C4-2B (cell line): ENCODE results near the gene TRIM52.

Experiments used
- ZFX ChIP-seq: fragments of 450-650 bp; IDR thresholded peaks from 2 replicates; pipeline ENCODE4 v1.6.1; 2017
- TF ChIP-seq, protein P1 (sequence below): fragments of 450-650 bp; conservative IDR thresholded peaks from 2 replicates; pipeline ENCODE4 v1.5.1; 2017; ENCODE audit warnings: mild to moderate bottlenecking

DNA sequence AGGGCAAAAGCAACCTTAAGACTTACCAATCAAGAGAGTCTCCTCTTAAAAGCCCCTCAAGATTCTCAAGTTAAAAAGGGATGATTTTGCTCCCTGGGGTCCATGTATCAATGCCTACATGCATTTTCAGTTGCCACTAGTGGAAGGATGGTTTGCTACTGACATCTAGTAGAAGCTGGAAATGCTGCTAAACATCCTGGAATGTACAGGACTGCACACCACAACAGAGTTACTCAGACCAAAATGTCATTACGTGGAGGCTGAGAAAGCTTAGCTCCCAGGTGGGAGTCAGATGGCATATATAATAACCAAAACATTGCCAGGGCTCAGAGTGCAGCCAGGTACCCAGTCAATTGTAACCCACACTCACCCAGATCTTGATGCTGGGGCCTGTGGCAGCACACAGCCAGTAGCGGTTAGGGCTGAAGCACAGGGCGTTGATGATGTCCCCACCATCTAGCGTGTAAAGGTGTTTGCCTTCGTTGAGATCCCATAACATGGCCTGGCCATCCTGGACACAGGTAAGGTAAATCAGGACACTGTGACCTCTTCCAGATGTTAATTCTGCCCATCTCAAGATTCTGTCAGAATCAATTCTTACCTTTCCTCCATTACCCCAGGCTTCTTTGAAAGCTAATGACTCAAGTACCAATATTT, 23.1 kb downstream of the TRIM52 start:
- TF ChIP-seq, protein P1, sequence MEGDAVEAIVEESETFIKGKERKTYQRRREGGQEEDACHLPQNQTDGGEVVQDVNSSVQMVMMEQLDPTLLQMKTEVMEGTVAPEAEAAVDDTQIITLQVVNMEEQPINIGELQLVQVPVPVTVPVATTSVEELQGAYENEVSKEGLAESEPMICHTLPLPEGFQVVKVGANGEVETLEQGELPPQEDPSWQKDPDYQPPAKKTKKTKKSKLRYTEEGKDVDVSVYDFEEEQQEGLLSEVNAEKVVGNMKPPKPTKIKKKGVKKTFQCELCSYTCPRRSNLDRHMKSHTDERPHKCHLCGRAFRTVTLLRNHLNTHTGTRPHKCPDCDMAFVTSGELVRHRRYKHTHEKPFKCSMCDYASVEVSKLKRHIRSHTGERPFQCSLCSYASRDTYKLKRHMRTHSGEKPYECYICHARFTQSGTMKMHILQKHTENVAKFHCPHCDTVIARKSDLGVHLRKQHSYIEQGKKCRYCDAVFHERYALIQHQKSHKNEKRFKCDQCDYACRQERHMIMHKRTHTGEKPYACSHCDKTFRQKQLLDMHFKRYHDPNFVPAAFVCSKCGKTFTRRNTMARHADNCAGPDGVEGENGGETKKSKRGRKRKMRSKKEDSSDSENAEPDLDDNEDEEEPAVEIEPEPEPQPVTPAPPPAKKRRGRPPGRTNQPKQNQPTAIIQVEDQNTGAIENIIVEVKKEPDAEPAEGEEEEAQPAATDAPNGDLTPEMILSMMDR, result no peak
- TF ChIP-seq ZFX, result no peak
